GM19239 (cell line): ENCODE measurements around the gene SHE.
"Not testable (repeated sequence)": the region's sequence is repeated elsewhere in the genome, so short reads cannot be mapped to it uniquely, and the experiment has no call there.

Experiments
- DNase-seq: peaks from one replicate; pipeline ENCODE4 v3.0.0; 2011; ENCODE audit warnings: low spot score; ENCODE audit not compliant: insufficient read length
- FAIRE-seq: peaks from 2 replicates; lab custom pipeline; 2011; peaks lifted over from hg19 to GRCh38; lab: Jason Lieb, UNC

SHE gene

DNA sequence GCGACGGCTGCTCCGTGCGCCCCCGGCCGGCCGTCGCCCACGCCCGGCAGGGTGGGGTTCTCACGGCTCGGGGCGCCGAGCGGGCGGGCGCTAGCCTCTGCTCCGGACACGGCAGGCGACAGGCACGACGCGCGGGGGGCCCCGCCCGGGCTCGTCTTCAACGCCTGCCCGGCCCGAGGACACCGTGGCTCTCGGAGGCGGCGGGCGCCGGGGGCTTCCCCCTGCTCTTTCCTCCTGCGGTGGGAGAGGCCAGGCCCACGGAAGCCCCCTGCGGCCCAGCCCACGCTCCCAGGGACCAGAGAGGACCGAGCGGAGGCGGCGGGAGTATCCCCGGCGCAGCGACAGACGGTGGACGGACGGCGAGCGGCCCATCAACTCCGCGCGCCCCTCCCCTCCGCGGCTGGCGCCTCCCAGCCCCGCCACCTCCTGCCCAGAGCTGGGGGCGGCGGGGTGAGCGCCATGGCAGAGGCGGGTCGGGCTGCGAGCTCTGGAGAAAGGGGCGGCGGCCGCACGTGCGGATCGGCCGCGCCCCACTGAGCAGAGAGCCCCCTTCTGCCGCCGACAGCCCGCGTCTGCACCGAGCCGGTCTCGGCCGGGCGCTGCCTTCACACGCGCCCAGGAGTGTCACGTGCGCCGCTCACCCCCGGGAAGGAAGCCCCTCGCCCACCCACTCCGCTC, at the start of gene SHE, which contains the start of gene TDRD10:
Gene SHE, minus strand, starts transcription at position 347 of the 678 bp plus-strand sequence. CDS start 386 bp downstream, outside the sequence.
Gene TDRD10, plus strand, starts transcription at position 154 of the 678 bp plus-strand sequence. CDS start 4,685 bp downstream, outside the sequence.
- FAIRE-seq (no peak), DNase-seq (no peak)

- no peak for DNase-seq
- no peak for FAIRE-seq
Observed at GRCh38 chr1:154551474-154551873, 49.3 kb upstream of the SHE start.

DNA sequence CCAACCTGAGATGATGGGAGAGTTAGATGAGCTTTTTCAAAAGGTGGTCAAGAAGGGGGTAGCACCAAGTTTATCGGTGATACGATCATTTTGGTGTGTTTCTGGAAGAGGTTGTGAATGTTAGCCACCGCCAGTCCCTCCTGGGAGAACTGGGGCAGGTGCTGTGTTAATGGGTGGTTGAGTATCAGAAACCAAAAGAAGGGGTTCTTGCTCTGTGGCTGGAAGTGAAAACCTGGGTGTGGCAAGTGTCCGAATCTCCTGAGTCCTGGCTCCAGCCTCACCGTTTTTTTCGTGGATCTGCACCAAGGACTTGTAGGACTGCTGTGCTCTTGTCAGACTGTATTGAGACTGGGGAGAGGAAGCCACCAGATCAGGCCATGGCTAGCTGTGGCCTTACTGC, 48.4 kb upstream of the SHE start:
- DNase-seq: no peak

DNA sequence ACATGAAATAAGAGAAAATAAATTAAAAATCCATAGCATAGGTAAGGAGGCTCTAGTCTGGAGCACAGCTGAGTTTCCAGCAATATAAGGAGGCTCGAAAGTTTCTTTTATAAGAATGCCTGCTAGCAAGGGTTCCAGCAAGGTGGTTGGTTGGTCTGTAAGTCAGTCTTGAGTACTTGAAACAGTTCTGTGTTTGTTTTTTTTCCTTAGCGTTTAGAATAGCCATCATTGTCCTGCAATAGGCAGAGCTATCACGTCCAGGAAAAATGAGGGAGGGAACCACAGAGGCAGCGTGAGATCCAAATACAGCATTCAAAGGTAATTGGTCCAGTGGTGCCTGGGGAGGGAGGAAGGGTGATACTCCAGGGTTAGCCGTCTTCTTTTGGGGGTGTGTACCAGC, 47.9 kb upstream of the SHE start:
- no peak for DNase-seq
- FAIRE-seq: no peak

More for the DNA sequence above, 48.4 kb upstream of the SHE start:
- no peak for FAIRE-seq

DNA sequence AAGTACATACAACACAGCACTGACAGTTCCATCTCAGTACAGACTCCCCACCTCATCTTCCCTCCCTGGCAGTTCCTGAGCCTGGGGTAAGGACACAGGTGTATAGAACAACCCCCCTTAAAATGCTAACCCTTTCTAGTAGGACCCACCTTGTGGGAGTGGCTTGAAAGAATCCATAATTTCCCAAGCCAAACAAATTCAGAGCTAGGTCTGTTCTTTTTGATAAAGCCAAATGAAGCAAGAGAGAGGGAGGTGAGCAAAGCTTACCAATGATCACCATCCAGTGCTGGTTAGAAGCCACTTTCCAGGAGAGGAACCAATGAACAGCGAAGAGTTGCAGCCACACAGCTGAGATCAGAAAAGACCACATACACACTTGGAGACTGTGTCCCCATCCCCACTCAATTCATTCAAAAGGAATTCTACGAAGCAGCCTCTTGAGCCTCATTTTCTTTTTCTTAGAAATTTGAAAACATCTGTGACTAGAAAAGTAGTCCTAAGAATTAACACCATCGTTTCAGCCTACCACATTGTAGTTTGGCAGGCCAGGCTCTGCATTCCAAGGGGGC, 47.1 kb upstream of the SHE start:
- DNase-seq: no peak
- no peak for FAIRE-seq

DNA sequence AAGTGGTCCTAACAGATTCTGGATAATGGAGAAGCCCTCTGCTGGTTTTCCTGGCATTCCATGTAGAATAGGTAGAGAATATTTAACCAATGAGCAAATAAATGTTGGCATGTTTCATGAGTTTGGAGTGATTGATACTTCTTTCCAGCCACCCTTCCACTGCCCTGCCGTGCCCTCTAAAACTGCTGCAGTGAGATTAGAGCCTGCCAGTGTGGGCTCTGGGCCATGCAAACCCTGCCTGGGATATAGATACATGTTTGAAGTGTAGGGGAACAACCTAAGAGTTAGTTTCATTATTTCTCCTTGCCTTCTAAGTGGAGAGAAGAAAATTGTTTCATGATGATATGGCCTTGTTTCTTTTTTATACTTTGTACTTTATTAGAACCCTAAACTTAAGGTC, 45.8 kb upstream of the SHE start:
- no peak for DNase-seq
- FAIRE-seq: no peak

GRCh38 chr1:154547105-154547732, 45.0 kb upstream of the SHE start:
- no peak for FAIRE-seq
- no peak for DNase-seq

GRCh38 chr1:154546264-154547063, 44.3 kb upstream of the SHE start:
- FAIRE-seq: peak; percentile 73

DNA sequence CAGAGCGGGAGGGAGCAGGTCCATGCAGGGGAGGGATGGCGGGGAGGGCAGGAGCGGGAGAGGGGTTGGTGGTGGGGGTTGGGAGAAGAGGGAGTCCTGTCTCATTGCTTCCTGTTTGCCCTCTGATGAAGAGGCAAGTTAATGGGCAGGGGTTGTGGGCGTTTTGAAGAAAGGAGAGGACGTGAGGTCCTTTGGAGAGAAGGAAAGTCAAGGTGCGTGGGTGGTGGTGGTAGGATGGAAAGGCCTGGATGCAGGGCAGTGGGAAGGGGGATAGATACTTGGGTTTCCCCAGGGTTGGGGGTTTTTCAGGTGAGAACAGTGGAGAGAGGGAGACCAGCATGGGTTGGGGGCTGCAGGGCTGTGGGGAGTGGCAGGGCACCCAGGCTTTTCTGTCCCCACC, 39.0 kb upstream of the SHE start:
- FAIRE-seq: no peak
- DNase-seq: no peak

More at GRCh38 chr1:154546264-154547063, 44.3 kb upstream of the SHE start:
- peak; percentile 70 for DNase-seq

- FAIRE-seq: no peak
- DNase-seq: no peak
Observed at GRCh38 chr1:154539486-154540483, 37.6 kb upstream of the SHE start.

DNA sequence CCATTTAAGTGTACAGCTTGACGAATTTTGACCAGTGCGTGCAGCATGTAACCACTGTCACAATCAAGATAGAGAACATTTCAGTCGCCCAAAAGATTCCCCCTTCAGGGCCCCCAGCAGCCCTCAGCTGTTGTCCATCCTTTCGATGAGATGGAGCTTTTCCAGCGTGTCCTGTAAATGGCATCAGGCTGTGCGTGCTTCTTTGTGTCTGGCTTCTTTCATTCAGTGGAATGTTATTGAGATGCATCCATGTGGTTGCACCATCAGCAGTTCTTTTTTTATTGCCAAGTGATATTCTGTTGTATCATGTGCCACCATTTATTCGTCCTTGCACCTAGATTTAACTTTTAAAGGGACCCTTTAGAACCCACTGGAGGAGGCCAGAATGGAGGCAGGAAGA, 34.4 kb upstream of the SHE start:
- FAIRE-seq (no peak), DNase-seq (no peak)

- FAIRE-seq: no peak
- peak; percentile 24 for DNase-seq
Observed at GRCh38 chr1:154533952-154534844, 32.0 kb upstream of the SHE start.

DNA sequence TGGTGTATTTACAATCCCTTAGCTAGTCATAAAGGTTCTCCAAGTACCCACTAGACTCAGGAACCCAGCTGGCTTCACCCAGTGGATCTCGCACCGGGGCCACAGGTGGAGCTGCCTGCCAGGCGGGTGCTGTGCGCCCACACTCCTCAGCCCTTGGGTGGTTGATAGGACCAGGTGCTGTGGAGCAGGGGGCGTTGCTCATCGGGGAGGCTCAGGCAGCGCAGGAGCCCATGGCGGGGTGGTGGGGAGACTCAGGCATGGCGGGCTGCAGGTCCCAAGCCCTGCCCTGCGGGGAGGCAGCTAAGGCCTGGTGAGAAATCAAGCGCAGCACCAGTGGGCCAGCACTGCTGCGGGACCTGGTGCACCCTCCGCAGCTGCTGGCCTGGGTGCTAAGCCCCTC, 29.7 kb upstream of the SHE start:
- not testable (repeated sequence) for FAIRE-seq, DNase-seq

DNA sequence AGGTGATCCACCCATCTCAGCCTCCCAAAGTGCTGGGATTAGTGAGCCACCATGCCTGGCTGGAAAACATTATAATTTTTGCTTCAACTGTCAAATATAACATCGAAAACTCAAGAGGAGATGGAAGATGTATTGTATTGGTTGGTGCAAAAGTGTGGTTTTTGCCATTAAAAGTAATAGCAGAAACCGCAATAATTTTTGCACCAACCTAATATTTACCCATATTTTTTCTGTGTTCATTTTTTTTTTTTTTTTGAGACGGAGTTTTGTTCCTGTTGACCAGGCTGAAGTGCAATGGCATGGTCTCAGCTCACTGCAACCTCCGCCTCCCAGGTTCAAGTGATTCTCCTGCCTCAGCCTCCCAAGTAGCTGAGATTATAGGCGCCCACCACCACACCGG, 27.1 kb upstream of the SHE start:
- DNase-seq: no peak
- FAIRE-seq: no peak

GRCh38 chr1:154527192-154527591, 25.0 kb upstream of the SHE start:
- no peak for DNase-seq
- no peak for FAIRE-seq

GRCh38 chr1:154524881-154525280, 22.7 kb upstream of the SHE start:
- FAIRE-seq (no peak), DNase-seq (no peak)

- DNase-seq (no peak), FAIRE-seq (no peak)
Observed at GRCh38 chr1:154521695-154522094, 19.5 kb upstream of the SHE start.

DNA sequence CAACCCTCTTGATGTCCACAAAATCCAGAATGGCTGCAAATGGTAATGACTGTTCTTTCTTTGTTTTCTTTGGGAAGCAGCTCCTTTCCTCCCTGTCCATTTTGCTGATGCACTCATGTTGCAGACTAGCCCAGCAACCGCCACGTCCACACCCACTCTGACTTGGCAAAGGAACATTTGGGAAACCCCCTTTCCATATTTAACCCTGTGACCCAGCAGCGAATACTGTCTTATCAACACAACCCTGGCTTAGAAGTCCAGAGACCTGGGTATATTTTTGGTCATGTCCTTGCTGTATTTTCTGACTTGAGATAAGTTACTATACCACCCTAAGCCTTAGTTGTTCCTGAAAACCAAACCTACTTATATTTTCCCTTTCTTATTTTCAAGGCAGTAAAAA, 18.1 kb upstream of the SHE start:
- FAIRE-seq: no peak
- no peak for DNase-seq

- FAIRE-seq (no peak), DNase-seq (no peak)
Observed at GRCh38 chr1:154519591-154519991, 17.4 kb upstream of the SHE start.
